Measurements from ENCODE around the gene PGLYRP4.
"Not testable (repeated sequence)": the region's sequence is repeated elsewhere in the genome, so short reads cannot be mapped to it uniquely, and the experiment has no call there.

The PGLYRP4 gene

GRCh38 chr1:153336650-153337049 lies 12.0 kb downstream of the PGLYRP4 start:
- no peak for DNase-seq

- no peak for DNase-seq
Observed at GRCh38 chr1:153333902-153334301, 14.7 kb downstream of the PGLYRP4 start.

GRCh38 chr1:153324912-153325311 lies 23.7 kb downstream of the PGLYRP4 start:
- DNase-seq, result no peak

GRCh38 chr1:153322568-153322967 lies 26.1 kb downstream of the PGLYRP4 start:
- no peak for DNase-seq

GRCh38 chr1:153318145-153318544 lies 30.5 kb downstream of the PGLYRP4 start:
- DNase-seq, result not testable (repeated sequence)

- DNase-seq, result not testable (repeated sequence)
Observed at GRCh38 chr1:153316013-153316412, 32.6 kb downstream of the PGLYRP4 start.

GRCh38 chr1:153314388-153314787 lies 34.3 kb downstream of the PGLYRP4 start:
- DNase-seq, result not testable (repeated sequence)

GRCh38 chr1:153313288-153313687 lies 35.4 kb downstream of the PGLYRP4 start:
- DNase-seq, result no peak

GRCh38 chr1:153312570-153313186 lies 36.0 kb downstream of the PGLYRP4 start, which contains the start of gene PGLYRP3:
PGLYRP3 (minus strand) TSS chr1:153312952; CDS start chr1:153310665, 2,287 bp downstream.
- no peak for DNase-seq

GRCh38 chr1:153310526-153310925 lies 38.1 kb downstream of the PGLYRP4 start:
- DNase-seq, result no peak

GRCh38 chr1:153309441-153309840 lies 39.2 kb downstream of the PGLYRP4 start:
- DNase-seq, result no peak

GRCh38 chr1:153308540-153308939 lies 40.1 kb downstream of the PGLYRP4 start:
- DNase-seq, result no peak

GRCh38 chr1:153307221-153307600 lies 41.4 kb downstream of the PGLYRP4 start:
- no peak for DNase-seq

- no peak for DNase-seq
Observed at GRCh38 chr1:153306303-153307220, 42.1 kb downstream of the PGLYRP4 start.

- DNase-seq, result no peak
Observed at GRCh38 chr1:153305682-153306081, 43.0 kb downstream of the PGLYRP4 start.

GRCh38 chr1:153302308-153302707 lies 46.3 kb downstream of the PGLYRP4 start:
- no peak for DNase-seq

- no peak for DNase-seq
Observed at GRCh38 chr1:153293851-153294250, 54.8 kb downstream of the PGLYRP4 start.

GRCh38 chr1:153293480-153293775 lies 55.2 kb downstream of the PGLYRP4 start:
- DNase-seq, result no peak

- no peak for DNase-seq
Observed at GRCh38 chr1:153292740-153293479, 55.7 kb downstream of the PGLYRP4 start.

GRCh38 chr1:153292185-153292584 lies 56.5 kb downstream of the PGLYRP4 start:
- no peak for DNase-seq

GRCh38 chr1:153291514-153291913 lies 57.1 kb downstream of the PGLYRP4 start:
- DNase-seq, result no peak

- DNase-seq, result no peak
Observed at GRCh38 chr1:153288634-153289275, 59.9 kb downstream of the PGLYRP4 start.

Data from CD4-positive, alpha-beta T cell treated with Interleukin-4 for 4 hours (primary cell).